Fibroblast of mammary gland (primary cell): ENCODE data around the gene MAP3K7.

Experiments
- DNase-seq: peaks from one replicate; pipeline ENCODE4 v3.0.0-alpha.2; 2010; ENCODE audit warnings: low read depth
- H3K4me3 ChIP-seq: 2 replicates; pipeline ENCODE4 v1.5.1; 2011; ENCODE audit warnings: low read depth, mild to moderate bottlenecking, low read length, moderate library complexity; ENCODE audit not compliant: control insufficient read depth
- TF ChIP-seq, protein P1 (sequence below): conservative IDR thresholded peaks from 2 replicates; pipeline ENCODE4 v1.5.1; 2011; ENCODE audit warnings: low read depth, low read length, inconsistent platforms; ENCODE audit not compliant: control insufficient read depth, insufficient read depth

Gene MAP3K7

DNA sequence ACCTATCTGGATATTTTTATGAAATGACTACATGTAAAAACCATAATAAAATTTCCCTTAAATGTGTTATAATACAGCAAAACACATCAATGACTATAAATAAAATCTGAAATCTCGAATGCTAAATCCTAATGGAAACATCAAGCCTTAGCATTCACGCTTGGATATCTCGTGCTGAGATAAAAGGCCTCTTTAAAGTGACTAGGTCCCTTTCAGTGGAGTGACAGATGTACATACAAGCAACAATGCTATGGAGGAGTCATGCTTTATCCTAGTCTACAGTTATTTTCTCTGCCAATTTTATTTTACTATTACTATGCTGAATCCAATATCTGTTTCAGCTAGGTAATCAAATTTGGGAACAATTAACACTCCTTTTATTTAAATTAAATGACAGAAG lies 72.4 kb downstream of the MAP3K7 start:
- DNase-seq = no peak
- no peak overlapping the region for H3K4me3 ChIP-seq
- TF ChIP-seq, protein P1, sequence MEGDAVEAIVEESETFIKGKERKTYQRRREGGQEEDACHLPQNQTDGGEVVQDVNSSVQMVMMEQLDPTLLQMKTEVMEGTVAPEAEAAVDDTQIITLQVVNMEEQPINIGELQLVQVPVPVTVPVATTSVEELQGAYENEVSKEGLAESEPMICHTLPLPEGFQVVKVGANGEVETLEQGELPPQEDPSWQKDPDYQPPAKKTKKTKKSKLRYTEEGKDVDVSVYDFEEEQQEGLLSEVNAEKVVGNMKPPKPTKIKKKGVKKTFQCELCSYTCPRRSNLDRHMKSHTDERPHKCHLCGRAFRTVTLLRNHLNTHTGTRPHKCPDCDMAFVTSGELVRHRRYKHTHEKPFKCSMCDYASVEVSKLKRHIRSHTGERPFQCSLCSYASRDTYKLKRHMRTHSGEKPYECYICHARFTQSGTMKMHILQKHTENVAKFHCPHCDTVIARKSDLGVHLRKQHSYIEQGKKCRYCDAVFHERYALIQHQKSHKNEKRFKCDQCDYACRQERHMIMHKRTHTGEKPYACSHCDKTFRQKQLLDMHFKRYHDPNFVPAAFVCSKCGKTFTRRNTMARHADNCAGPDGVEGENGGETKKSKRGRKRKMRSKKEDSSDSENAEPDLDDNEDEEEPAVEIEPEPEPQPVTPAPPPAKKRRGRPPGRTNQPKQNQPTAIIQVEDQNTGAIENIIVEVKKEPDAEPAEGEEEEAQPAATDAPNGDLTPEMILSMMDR = no peak

DNA sequence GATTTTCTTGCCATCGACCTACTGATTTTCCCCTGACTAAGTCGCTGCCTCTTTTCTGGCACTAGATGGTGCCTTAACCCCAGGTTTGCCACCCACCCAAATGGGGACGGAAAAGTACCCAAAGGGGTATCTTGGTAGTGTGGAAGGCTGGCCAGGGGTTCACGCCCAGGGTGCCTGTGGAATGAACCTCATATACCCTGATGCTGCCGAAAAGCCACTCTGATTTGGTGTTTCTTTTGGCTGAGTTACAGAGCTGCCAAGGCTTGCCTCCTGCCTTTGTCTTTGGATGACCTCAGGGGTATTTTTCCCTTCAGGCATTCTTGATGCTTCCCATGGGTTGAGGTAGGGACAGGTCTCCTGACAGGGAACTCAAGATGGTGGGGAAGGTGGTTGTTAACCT lies 78.1 kb downstream of the MAP3K7 start:
- H3K4me3 ChIP-seq = no peak overlapping the region
- DNase-seq = no peak
- TF ChIP-seq, protein P1 = no peak

DNA sequence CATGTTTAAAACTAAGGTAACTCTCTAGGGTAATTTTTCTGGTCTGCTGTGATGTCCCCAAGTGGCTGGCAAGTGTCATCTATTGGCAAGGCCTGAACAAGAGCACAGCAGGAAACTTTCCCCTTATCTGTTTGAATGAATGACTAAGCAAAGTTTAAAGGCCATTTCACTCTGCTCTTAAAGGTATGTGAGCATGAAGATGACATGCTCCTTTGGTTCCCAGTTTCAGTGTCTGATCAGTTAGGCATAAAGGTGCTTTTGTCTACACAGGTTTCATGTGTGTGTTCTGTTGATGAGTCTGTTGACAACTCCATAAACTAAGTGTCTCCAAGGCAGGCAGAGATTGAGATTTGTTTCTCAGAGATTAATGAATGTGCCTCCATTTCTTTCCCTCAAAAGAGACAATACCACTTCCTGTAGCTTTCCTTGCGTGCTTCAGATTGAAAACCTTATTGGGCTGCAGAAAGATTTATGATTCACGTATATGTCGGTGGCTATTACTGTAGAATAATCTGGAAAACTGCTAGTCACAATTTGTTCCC lies 83.9 kb downstream of the MAP3K7 start:
- H3K4me3 ChIP-seq = no peak overlapping the region
- TF ChIP-seq, protein P1 = no peak
- no peak for DNase-seq

DNA sequence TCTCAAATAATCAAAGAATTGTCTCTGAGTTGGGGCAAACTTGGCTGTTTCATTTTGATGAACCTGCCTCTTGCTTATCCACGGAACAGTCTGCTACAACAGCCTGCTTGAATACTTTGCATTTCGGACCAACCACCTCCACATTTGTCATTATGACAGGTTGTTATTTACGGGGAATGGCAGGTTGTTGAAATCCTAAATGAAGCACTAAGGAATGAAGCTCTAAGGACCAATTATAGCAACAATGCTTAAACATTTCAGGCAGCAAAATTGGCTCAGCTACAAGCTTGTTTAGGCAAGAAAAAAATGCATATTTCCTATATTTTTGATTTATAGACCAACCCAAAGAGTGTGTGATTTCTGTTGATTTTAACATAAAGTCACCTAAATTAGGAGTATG lies 84.5 kb downstream of the MAP3K7 start:
- DNase-seq = no peak
- H3K4me3 ChIP-seq = no peak overlapping the region
- TF ChIP-seq, protein P1 = no peak

DNA sequence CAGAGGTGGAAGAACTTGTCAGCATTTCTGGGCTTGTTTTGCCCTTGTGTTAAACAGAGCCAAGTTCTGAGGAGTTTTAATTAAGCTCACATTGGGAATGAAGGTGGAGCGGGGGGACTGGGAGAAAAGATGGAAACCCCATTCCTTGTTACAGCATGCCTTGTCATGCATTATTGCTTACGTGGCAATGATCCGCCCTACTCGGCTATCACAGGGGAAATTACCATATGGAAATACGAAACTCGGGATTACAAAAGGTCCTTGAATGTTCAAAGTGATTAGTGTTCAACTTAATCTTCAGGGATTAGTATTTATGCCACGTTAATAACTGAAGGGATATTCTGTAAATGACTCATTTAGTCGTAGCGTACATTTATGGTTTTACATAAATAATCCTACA lies 86.4 kb downstream of the MAP3K7 start:
- TF ChIP-seq, protein P1 = no peak
- H3K4me3 ChIP-seq = no peak overlapping the region
- DNase-seq = no peak

DNA sequence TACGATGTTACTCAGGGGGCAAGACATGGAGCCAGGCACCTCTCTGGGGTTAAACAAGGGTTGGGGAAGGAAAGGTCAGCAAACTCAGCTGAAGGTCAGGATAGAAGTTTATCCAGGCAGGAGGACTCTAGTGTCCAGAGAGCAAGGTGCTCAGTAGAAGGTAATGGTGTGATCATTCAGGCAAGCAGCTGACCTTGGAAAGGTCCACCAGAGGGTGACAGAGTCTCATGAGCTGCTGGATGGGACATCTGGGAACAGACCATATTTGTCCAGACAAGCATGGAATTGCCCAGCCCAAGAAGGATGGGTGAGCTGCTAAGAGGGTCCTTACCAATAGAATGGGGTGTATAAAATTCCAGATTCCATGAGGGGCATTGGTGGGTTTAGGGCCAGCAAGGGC lies 89.5 kb downstream of the MAP3K7 start:
- no peak for DNase-seq
- TF ChIP-seq, protein P1 = no peak
- no peak overlapping the region for H3K4me3 ChIP-seq
